Spinal cord (tissue), 10 donors: ENCODE data around the gene PIKFYVE. TPM values are rescaled to one million over a fixed set of nuclear protein-coding genes. Genes with fewer than 3 reads are reported as not detected.
A peak's percentile ranks its signal among the peaks of the same experiment; 100 is the strongest.

Source experiments
- DNase-seq, 6 donors: peaks; one replicate each; pipeline versions ENCODE4 v3.0.0 to v3.0.0-alpha.2; 2013 to 2015; ENCODE audit warnings: low spot score in 6 of 6, low read depth in 4 of 6
- H3K27ac ChIP-seq: one replicate; pipeline ENCODE4 v1.5.1; 2013; ENCODE audit warnings: low read depth, low read length, control low read depth
- H3K27me3 ChIP-seq: one replicate; pipeline ENCODE4 v1.6.1; 2013; ENCODE audit warnings: low read length; ENCODE audit not compliant: control insufficient read depth, insufficient read depth
- H3K36me3 ChIP-seq: one replicate; pipeline ENCODE4 v1.6.1; 2013; ENCODE audit warnings: low read length; ENCODE audit not compliant: control insufficient read depth, insufficient read depth
- H3K4me1 ChIP-seq: one replicate; pipeline ENCODE4 v1.6.1; 2013; ENCODE audit warnings: low read length; ENCODE audit not compliant: control insufficient read depth, insufficient read depth
- H3K4me3 ChIP-seq: one replicate; pipeline ENCODE4 v1.5.1; 2013; ENCODE audit warnings: low read depth, low read length, control low read depth
- H3K9me3 ChIP-seq: one replicate; pipeline ENCODE4 v1.6.1; 2013; ENCODE audit warnings: low read length; ENCODE audit not compliant: control insufficient read depth, insufficient read depth
- WGBS: methylation state at CpG from one replicate; pipeline ENCODE4 v1.1.5; 2013; ENCODE audit warnings: missing lambda C conversion rate; ENCODE audit not compliant: insufficient coverage; 5-methylcytosine and 5-hydroxymethylcytosine counted together
- polyA plus RNA-seq, 2 donors: library from polyadenylated mRNA; unstranded; fragments of 120-200 nt; gene quantifications; one replicate each; pipeline ENCODE4 v1.2.1, GENCODE V29; 2013; ENCODE audit not compliant: insufficient read length in 2 of 2
- total RNA-seq, 2 donors: library from RNA; depleted of rRNA in 1 of 2; stranded (reverse); fragments of 120-200 nt in 1 of 2; fragments of >200 nt in 1 of 2; gene quantifications; one replicate each; pipeline versions ENCODE4 v1.2.3 to v1.2.4, GENCODE V29; 2013 to 2014
- donor health status: healthy.

PIKFYVE gene
- total and polyA plus RNA-seq, 4 donors = 20.5 to 60.0 (median 37.0) TPM

- DNase-seq = no peak
- WGBS = 60% methylated on average over 1 of the region's 1 CpG
- H3K27me3 ChIP-seq = no peaks in the 10 kb centered on the region
- no peak overlapping the region for H3K27ac ChIP-seq
- H3K4me1 ChIP-seq = no peaks in the 10 kb centered on the region
- peaks cover 18% of the 10 kb centered on the region for H3K36me3 ChIP-seq
- H3K4me3 ChIP-seq = no peak overlapping the region
- H3K9me3 ChIP-seq = peaks cover 2% of the 10 kb centered on the region
These were observed 91.0 kb downstream of the PIKFYVE start for GRCh38 chr2:208356846-208357574.

GRCh38 chr2:208358758-208359631 lies 92.9 kb downstream of the PIKFYVE start:
- no peak overlapping the region for H3K27ac ChIP-seq
- peaks cover 16% of the 10 kb centered on the region for H3K36me3 ChIP-seq
- no peak overlapping the region for H3K4me3 ChIP-seq
- no peaks in the 10 kb centered on the region for H3K27me3 ChIP-seq
- WGBS = 63% methylated on average over 6 of the region's 10 CpGs
- no peaks in the 10 kb centered on the region for H3K4me1 ChIP-seq
- H3K9me3 ChIP-seq = peaks cover 2% of the 10 kb centered on the region
- peak in 1 of 6 donors; percentile 9 for DNase-seq

GRCh38 chr2:208359632-208359986 lies 93.6 kb downstream of the PIKFYVE start:
- no peaks in the 10 kb centered on the region for H3K4me1 ChIP-seq
- H3K4me3 ChIP-seq = no peak overlapping the region
- whole genome bisulfite sequencing = 100% methylated on average over 1 of the region's 17 CpGs
- no peak overlapping the region for H3K27ac ChIP-seq
- DNase-seq = no peak
- H3K27me3 ChIP-seq = no peaks in the 10 kb centered on the region
- peaks cover 16% of the 10 kb centered on the region for H3K36me3 ChIP-seq
- peaks cover 2% of the 10 kb centered on the region for H3K9me3 ChIP-seq

GRCh38 chr2:208360259-208361076 lies 94.4 kb downstream of the PIKFYVE start:
- WGBS = 95% methylated on average over 45 of the region's 48 CpGs
- Histone ChIP-seq H3K36me3 (peaks cover 16% of the 10 kb centered on the region), H3K4me3 (no peak overlapping the region), H3K4me1 (no peaks in the 10 kb centered on the region), H3K9me3 (peaks cover 2% of the 10 kb centered on the region), H3K27ac (no peak overlapping the region), H3K27me3 (no peaks in the 10 kb centered on the region)
- no peak for DNase-seq

- Histone ChIP-seq H3K27me3 (no peaks in the 10 kb centered on the region), H3K4me3 (no peak overlapping the region), H3K4me1 (no peaks in the 10 kb centered on the region), H3K9me3 (peaks cover 2% of the 10 kb centered on the region), H3K36me3 (peaks cover 16% of the 10 kb centered on the region), H3K27ac (no peak overlapping the region)
- DNase-seq = no peak
- WGBS = 99% methylated on average over 8 of the region's 9 CpGs
These were observed 95.0 kb downstream of the PIKFYVE start for GRCh38 chr2:208361077-208361441.

GRCh38 chr2:208363485-208363884 lies 97.4 kb downstream of the PIKFYVE start:
- H3K4me1 ChIP-seq = no peaks in the 10 kb centered on the region
- H3K27ac ChIP-seq = no peak overlapping the region
- WGBS = 100% methylated on average over 1 of the region's 2 CpGs
- no peak overlapping the region for H3K4me3 ChIP-seq
- peaks cover 2% of the 10 kb centered on the region for H3K9me3 ChIP-seq
- peaks cover 14% of the 10 kb centered on the region for H3K36me3 ChIP-seq
- DNase-seq = no peak
- H3K27me3 ChIP-seq = no peaks in the 10 kb centered on the region

GRCh38 chr2:208366215-208367127 lies 100.4 kb downstream of the PIKFYVE start:
- 93% methylated on average over 4 of the region's 4 CpGs for WGBS

GRCh38 chr2:208369091-208369490 lies 103.0 kb downstream of the PIKFYVE start:
- WGBS = 100% methylated on average over 1 of the region's 2 CpGs

More at GRCh38 chr2:208366215-208367127, 100.4 kb downstream of the PIKFYVE start:
- Histone ChIP-seq H3K36me3 (no peaks in the 10 kb centered on the region), H3K27me3 (no peaks in the 10 kb centered on the region), H3K4me3 (no peak overlapping the region), H3K9me3 (no peaks in the 10 kb centered on the region), H3K4me1 (no peaks in the 10 kb centered on the region), H3K27ac (no peak overlapping the region)
- DNase-seq = no peak

More at GRCh38 chr2:208369091-208369490, 103.0 kb downstream of the PIKFYVE start:
- no peaks in the 10 kb centered on the region for H3K27me3 ChIP-seq
- no peaks in the 10 kb centered on the region for H3K36me3 ChIP-seq
- H3K4me3 ChIP-seq = no peak overlapping the region
- H3K4me1 ChIP-seq = no peaks in the 10 kb centered on the region
- no peaks in the 10 kb centered on the region for H3K9me3 ChIP-seq
- H3K27ac ChIP-seq = no peak overlapping the region
- no peak for DNase-seq
